Measurements from ENCODE around the gene MRPL55.

- peak; percentile 28; the same call in 1 of the 2 replicates for TF ChIP-seq NCOA2 (CRISPR knock-in tag; IDR thresholded peaks at IDR 0.05)
- peak; percentile 100 for TF ChIP-seq CREM (IDR thresholded peaks at IDR 0.05)
- peak; percentile 99 for TF ChIP-seq CREM (CRISPR knock-in tag; IDR thresholded peaks at IDR 0.05)
- no peak for TF ChIP-seq PTBP1 (IDR thresholded peaks at IDR 0.05; ENCODE audit: low read depth, low read length, poor library complexity, severe bottlenecking)
- peak; percentile 57 for TF ChIP-seq CTCF (CRISPR knock-in tag; IDR thresholded peaks at IDR 0.05)
- TF ChIP-seq TP53 (CRISPR knock-in tag; conservative IDR thresholded peaks at IDR 0.05), result no peak
- no peak for TF ChIP-seq FOSL1 (CRISPR knock-in tag; IDR thresholded peaks at IDR 0.05; ENCODE audit: borderline replicate concordance)
- TF ChIP-seq USF2 (IDR thresholded peaks at IDR 0.05; ENCODE audit: low read depth, low read length), result no peak
- TF ChIP-seq USF2 (CRISPR knock-in tag; IDR thresholded peaks at IDR 0.05; ENCODE audit: borderline replicate concordance), result no peak
- peak; percentile 87 for TF ChIP-seq ZNF331 (CRISPR knock-in tag; IDR thresholded peaks at IDR 0.05)
- no peak for TF ChIP-seq TOPORS (CRISPR knock-in tag; IDR thresholded peaks at IDR 0.05)
- TF ChIP-seq ZNF749 (CRISPR knock-in tag; IDR thresholded peaks at IDR 0.05; ENCODE audit: borderline replicate concordance), result 0 out of 2 replicates have a peak, but pooled peaks have one; percentile 29
- TF ChIP-seq ZNF678 (CRISPR knock-in tag; IDR thresholded peaks at IDR 0.05), result 0 out of 2 replicates have a peak, but pooled peaks have one; percentile 40
- TF ChIP-seq POLR2A (IDR thresholded peaks at IDR 0.05; ENCODE audit: insufficient read depth in 1 of 2, low read depth in 2 of 2, low read length in 2 of 2), result peak in 1 of 2 experiments; percentile 95; a peak in 2 of 4 replicates
These were observed at the start of gene MRPL55 for GRCh38 chr1:228109073-228109961.

Measured in HepG2 (cell line).